ENCODE measurements around the gene IFRD2.
"Not testable (repeated sequence)": the region's sequence is repeated elsewhere in the genome, so short reads cannot be mapped to it uniquely, and the experiment has no call there.

Gene IFRD2

DNA sequence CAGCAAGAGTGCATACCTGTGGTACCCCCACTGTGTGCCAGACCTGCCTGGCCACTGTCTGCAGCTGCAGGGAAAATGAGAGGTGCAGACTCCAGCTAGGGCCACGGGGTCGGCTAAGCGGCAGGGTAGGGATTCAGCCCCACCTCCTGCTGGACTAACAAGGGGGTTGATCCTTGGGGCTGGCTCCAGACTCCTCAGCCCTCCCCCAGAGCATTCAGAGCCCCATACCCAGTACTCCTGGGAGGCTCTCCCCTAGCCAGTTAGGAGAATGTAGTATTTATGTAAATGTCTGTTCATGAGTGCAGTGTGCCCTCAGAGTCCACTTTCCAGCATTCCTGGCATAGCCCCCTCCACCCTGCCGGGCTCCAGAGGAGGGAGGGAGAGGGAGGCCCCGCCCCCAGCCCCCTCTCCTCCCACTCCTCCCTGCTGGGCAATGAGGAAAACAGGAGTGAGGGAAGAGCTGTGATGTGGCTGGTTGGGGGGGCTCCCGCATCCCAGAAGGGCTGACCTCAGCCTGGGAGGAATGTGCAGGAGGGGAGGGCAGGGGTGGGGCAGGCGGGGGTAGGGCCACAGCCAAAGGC is 27.8 kb downstream of the IFRD2 start:
- no peak for DNase-seq

DNA sequence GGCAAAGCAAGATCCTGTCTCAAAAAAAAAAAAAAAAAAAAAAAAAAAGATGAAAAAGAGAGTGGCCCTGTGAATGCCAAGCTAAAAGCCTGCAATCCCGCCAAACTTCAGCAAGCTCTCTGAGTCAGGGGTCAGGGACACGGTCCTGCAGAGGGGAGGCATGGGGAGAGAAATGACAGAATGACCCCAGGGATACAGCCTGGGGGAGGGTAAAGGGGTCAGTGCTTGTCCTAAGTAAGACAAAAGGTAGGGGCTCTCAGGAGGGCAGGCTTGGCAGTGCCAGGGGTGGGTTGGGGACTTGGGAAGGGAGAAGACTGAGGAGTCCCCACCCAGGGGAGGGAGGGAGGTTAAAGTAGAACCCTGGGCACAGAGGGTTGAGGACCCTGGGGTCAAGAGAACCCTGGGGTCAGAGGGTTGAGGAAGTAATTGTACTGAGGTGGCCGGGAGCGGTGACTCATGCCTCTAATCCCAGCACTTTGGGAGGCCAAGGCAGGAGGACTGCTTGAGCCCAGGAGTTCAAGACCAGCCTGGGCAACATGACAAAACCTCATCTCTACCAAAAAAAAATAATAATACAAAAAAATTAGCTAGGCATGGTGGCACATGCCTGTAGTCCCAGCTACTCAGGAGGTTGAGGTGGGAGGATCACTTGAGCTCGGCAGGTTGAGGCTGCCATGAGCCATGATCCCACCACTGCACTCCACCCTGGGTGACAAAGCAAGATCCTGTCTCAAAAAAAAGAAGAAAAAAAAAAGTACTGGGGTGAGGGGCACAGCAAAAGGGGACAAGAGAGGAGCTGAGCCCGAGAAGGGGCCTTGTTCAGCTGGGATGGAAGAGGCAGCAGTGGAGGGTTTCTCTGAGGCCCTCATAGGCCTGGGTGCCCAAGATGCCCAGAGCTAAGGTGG is 28.5 kb downstream of the IFRD2 start:
- DNase-seq = no peak

DNA sequence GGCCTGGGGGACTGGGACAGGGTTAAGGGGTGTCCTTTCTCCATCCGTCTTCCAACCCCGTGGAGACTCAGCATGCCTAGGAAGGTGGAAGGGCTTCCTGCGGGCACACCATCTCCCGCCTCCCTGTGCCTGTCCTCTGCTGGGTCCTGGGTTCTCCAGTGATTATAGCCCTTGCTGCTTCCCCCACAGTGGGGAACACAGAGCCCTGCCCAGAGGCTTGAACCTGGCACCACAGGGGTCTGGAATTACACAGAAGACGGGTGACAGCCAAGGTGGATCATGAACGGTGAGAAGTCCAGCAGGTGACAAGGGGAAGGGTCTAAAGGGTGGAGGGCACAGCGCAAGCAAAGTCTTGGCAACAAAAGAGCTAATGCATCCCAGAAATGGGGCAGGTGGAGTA is 29.5 kb downstream of the IFRD2 start:
- DNase-seq = no peak

DNA sequence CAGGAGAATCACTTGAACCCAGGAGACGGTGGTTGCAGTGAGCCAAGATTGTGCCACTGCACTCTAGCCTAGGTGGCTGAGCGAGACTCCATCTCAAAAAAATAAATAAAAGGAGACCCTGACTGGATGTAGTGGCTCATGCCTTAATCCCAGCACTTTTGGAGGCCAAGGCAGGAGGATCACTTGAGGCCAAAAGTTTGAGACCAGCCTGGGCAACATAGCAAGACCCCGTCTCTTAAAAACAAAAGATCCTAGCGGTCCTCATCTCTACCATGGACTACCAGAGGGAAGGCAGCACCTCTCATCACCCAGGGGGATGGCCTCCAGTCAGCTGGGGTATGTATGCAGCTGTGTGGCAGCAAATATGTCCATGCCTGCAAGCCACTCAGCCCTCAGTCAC is 30.0 kb downstream of the IFRD2 start:
- not testable (repeated sequence) for DNase-seq

DNA sequence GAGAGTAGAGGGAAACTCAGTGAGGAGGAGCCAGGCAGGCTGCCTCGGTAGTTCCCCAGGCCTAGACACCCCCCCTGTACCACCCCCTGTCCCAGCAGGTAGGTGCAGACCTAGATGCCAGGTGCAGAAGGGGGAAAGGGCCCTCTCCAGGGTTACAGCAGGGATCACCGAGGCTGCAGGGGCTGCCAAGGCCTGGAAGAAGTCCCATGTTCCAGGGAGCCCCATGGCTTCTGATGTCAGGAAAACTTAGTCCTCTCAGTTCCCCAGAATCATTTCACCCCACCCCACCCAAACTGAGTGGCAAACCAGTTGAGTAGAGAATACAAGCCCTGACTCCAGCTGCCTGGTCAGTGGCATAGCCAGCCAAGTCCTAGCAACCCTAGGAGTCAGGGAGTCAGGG is 30.7 kb downstream of the IFRD2 start:
- DNase-seq = no peak

DNA sequence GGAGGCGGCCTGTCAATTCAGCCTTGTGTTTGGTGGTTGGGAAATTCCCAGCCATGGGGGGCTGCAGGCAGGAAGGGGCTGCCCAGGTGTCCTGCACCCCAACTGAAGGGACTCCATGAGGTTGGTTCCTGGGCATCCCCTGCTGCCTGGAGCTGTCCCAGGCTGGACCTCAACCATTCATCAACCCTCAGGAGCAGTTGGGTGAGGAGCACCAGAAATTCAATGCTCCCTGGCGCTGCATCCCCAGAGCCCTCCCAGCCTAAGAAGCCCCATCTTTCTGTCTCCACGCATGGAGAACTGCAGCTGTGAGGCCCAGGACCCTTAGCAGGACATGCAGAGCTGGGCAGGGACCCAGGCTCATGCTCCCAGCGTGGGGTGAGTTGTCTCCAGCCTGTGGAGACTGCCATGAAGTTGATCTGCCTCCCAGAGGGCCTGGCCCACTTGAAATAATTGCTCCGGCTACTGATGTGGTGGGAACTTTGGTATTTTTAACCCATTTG is 31.2 kb downstream of the IFRD2 start:
- no peak for DNase-seq

DNA sequence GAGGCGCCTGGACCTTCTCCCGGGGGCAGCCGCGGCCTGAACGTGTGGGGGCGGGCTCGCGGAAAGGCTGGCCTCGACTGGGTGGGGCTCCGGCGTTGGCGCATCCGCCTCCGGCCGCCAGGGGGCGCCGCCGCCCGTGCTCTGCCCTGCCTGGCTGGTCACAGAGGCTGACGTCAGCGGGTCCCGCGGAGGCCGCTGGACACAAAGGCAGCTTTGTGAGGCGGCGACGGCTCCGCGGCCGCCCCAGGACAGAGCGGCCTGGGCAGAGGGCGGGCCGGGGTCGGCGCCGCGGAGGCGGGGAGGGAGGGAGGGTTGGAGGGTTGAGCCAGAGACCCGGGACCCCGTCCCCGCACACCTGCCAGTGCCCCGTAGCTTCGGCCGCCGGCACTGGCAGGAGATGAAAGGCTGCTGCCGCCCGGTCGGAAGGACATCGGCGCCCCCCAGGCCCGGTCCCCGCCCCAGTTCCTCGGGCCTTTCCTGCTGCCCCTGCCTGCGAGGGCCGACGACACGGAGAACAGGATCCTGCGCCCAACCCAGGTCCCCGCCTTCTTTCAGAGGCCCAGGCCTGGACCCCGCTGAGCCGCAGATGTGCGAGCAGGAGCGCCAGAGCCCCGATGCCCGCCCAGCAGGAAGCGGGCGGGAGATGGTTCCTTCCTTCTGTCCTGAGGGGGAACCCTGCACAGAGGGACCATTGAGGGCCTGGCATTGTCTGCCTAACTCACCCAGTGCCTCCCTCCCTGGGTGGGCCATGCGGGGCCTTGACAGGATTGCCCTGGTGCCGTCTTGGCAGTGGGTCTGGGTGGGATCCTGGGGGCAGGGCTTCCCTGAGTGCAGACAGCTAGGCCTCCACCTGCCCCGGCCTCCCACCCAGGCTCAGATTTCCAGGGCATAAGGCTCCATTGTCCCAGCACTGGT is 31.9 kb downstream of the IFRD2 start:
- peak; percentile 51 for DNase-seq

DNA sequence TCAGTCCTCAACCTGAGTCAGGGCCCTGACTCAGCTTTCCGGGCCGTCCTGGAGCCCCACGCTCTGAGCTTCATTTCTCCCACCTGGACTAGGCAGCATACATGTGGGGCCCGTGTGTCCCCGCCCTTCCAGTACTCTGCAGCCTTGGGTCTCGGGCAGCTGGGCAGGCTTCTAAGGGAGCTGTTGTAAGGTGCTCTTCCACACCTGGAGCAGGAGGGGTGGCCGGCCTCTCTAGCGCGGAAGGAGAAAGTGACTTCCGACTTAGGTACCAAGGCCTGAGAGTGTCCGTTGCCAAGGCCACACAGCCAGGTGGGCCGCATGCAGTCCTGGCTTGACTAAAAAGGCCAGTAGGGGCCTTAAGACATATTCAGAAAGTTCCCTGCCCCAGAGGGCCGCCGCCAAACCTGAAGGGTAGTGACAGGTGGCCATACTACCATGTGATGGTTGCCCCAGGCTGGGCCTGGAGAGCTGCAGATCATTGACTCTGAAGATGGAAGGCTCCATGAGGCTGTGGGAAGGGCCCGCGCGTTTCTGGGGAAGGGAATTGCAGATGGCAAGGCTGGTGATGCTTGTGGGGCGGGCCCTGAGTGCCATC is 32.7 kb downstream of the IFRD2 start:
- no peak for DNase-seq

DNA sequence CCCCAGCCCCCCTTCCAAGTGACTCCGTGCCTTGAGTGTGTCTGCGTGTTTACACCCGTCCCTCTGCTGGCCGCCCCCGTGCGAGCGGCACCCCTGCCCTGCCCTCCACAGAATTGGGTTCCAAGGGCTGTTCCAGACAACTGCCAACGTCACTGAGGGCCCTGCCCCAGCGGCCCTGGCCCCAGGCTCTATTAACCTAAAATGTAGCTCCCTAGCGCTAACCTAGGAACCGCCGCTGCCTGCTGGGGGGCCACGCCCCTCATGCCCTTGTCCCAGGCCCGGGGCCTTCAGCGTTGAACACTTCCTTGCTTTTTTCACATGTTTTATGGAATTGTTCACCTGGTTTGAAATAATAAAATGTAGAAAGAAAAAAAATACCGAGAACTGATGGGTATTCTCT is 33.2 kb downstream of the IFRD2 start:
- no peak for DNase-seq

DNA sequence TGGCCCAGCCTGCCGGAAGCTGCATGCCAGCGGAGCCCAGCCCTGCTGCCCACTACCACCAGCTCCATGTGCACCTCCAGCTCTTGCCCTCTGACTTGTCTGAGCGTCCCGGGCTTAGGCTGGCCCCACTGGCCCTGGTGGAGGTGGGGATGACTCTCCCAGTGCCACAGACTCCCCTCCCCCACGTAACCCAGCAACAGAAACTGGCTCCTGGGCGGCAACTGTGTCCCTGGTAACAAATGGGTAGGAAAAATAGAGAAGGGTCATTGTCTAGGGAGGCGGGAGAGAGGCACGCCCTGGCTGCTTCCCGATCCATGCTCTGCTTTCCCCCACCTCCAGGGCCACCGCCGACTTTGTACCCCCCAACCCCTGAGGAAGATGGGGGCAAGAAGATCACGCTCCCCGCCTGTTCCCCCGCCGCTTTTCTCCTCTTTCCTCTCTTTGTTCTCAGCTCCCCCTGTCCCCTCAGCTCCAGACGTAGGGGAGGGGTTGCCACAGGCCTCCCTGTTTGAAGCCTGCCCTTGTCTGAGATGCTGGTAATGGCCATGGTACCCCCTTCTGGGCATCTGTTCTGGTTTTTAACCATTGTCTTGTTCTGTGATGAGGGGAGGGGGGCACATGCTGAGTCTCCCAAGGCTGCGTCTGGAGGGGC is 34.1 kb downstream of the IFRD2 start:
- no peak for DNase-seq

DNA sequence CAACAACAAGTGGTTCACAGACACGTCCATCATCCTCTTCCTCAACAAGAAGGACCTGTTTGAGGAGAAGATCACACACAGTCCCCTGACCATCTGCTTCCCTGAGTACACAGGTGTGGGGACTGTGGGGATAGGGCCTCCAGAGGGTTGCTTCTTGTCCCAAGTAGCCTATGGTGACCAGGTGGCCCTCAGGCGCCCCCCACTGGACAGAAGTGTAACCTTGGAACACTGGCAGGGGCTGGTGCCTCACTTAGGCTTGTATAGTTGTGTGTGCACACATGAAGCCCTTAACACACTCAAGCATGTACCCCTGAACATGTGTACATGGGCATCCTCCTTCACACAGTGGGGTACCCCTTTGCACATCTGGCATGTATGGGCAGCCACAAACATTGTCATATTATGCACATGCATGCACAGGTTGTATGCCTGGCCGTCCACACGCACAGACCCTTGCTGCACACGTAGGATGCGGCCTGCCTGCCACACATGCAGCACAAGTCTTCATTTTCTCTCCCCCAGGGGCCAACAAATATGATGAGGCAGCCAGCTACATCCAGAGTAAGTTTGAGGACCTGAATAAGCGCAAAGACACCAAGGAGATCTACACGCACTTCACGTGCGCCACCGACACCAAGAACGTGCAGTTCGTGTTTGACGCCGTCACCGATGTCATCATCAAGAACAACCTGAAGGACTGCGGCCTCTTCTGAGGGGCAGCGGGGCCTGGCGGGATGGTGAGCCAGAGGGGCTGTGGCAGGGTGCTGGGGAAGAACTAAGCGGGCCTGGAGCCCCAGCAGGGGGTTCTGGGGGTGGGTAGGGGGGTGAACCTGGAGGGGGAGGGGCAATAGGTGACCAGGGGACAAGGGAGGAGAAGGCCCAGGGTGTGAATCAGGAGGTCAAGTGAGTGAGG is 35.0 kb downstream of the IFRD2 start:
- no peak for DNase-seq

DNA sequence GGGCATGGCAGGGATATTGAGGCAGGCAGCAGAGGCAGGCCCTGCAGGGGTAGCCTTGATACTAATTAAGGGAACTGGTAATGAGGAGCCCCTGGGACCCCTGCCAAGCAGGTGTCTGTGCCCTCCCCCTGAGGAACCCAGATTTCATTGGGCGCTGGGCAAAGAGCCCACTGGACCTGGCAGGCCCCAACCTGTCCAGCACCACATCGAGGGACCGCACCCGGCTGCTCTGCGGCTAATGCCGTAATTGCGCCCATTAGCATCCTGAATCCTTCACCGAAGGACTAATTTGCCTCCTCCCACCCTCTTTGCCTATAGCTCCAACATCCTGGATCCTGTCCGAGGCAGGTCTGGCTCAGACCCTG is 37.0 kb downstream of the IFRD2 start:
- no peak for DNase-seq

DNA sequence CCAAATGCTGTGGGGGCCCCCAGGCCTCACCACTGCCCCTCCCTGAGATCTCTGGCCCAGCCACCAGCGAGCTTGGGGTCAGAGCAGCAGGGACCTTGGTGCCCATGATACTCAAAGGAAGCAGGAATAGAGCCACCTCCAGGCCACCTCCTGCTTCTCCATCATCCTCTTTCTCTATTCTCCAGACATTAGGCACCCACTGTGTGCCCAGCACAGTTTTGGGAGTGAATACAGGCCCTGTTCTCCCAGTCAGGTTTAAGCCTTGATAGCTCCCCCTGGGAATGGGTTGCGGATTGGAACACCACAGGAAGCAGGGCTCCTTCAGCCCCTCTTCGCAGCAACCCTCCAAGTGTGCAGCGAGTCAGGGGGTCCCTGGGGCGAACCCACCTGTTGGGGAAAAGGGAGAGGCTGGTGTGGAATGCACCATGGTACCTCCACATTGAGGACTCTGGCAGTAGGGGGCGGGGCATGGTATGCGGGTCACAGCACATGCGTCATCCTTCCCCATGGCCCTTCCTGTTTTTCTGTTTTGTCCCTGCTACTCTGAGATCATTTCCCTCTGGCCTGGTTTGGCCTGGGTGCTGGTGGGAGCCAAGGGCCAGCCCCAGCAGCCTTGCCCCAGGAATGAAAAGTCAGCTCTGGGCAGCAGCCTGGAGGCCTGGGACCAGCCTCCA is 37.5 kb downstream of the IFRD2 start:
- no peak for DNase-seq

DNA sequence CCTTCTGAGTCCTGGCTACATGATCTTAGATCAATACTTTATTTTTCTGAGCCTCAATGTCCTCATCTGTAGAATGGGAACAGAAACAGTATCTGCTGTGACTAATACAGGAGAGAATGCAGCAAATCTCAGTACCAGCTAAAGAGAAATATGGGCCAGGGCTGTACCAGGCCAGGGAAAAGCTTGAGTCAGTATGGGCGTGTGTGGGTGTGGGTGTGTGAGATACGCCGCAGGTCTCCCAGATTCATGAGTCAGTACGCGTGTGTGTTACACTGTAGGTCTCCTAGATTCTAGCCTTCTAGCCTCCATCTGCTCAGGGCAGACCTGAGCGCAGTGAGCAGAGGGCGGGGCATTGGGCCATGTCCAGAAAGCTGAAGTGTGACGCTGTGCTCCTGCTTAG is 41.0 kb downstream of the IFRD2 start:
- DNase-seq = no peak

DNA sequence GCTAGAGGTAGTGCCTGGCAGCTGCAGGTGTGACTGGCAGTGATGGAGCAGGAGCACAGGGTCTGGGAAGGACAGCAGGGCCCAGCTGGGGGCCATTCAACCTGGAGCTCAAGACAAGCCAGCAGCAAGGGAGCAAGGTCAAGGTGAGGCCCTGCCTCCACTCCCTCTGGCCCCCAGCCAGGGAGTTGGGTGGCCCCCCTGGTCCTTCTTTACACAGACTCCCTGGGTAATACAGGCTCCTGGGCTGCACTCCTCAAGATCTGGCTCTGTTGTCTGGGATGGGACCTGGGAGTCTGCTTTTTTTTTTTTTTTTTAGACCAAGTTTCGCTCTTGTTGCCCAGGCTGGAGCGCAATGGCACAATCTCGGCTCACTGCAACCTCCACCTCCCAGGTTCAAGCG is 41.7 kb downstream of the IFRD2 start:
- DNase-seq = no peak

DNA sequence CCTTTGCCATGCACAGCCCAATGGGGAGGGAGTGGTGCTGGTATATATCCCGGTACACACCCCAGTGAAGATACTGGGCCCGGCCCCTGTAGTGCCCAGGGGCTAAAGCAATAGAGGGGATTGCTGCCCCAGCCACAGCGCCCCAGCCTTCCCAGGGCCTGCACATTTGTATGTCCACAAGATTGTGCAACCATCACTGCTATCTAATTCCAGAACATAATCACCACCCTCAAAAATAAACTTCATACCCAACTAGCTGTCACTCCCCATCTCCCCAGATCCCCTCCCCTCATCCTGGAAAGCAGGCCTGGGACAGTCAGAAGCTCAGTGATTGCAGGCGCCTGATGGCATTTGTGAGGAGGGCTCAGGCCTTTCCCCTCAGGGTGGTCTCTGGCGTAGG is 42.8 kb downstream of the IFRD2 start:
- DNase-seq = no peak

DNA sequence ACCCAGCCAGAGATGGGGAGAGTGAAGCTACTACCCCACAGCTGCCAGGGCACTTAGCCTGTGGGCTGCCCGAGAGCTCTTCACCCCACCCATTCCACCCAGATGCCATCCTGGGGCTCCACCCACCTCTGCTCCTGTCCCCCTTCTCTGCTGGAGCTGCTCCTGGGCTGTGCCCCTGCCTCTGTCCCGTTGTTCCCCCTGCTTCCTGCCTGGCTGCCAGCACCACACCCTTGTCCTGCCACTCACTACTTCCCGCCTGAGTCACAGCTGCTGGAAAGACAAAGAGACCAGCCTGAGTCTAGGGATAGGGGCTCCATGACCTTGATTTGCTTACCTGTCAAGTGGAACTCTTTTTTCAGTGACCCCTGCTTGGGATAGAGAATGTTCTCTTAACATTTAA is 43.8 kb downstream of the IFRD2 start:
- no peak for DNase-seq

DNA sequence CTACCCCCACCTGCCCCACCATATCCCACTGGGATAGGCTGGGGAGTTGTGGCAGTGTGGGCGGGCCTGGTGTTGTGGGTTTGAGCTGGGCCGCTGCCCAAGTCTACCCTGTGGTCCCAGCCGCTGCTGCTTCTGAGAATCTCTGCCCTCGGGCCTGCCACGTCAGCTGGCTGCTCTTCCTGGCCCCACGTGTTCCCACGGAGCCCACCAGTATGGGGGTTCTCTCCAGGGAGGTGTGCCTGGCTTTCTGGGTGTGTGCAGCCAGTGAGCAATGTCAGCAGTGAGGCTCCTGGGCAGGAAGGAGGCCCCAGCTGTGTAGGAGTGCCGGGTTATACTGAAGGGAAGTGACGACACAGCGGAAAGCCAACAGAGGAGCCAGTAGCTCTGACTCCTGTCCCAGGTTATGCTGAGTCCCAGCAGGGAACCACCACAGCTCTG is 45.7 kb downstream of the IFRD2 start:
- DNase-seq = no peak

DNA sequence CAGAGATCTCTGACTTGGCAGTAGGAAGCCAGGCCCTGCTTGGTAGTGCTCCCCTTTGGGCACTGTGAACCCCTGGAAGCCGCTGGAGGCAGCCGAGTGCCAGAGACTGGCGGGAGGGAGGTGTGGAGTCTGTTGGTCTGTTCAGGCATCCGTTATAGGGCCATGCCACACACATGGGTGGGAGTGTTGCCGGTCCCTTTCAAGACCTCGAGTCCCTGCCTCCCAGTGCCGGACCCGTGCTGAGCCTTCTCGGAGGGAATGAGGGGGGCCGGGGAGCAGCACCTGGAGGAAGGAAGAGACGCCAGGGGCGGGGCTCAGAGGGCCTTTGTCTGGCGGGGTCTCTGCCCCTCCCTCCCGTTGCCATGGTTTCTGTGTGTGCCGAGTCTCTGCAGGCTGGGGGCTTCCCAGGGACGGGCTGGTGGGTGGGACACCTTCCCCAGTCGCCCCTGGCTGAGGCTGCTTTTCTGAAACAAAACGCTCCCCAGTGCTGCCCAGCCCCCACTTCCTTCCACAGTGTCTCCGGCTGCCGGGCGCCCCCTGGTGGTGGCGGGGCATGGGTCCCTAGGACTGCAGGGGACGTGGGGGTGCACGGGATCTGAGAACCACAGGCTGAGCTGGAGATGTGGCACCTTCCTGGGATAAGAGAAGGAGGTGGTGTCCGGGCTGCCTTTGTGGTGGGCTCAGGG is 46.3 kb downstream of the IFRD2 start:
- peak; percentile 17 for DNase-seq

DNA sequence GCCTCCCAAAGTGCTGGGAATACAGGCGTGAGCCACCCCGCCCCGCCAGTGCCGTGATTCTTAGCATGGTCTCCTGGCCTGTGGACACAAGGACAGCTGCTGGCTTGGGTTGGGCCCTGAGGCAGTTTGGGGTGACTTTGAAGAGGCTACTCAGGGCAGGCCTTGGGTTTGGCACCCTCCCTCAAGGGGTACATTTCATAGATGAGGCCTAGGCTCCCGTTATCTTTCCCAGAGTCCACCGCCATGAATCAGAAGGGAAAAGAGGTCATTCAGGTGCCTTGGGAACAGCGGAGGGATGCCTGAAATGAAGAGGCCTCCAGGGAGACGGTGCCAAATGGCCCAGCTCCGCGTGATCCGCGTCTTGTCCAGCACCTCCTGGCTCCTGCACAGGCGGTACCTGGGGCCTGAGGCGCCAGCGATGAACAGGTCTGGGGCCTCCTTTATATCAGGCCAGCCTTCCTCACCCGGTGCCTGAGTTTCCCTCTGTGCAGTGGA is 46.9 kb downstream of the IFRD2 start:
- no peak for DNase-seq

All from NCI-H774 (cell line).